Measurements from ENCODE around the gene ITGBL1. TPM values are rescaled to one million over a fixed set of nuclear protein-coding genes. Genes with fewer than 3 reads are reported as not detected.

Gene ITGBL1
- total RNA-seq, 3 donors from 2014 or later, result 0.06 to 2.3 (median 1.1) TPM

- ATAC-seq, result no peak
- TF ChIP-seq CTCF (IDR thresholded peaks at IDR 0.05), result no peak
- DNase-seq, result no peak
- Histone ChIP-seq H3K9me3 (no peaks in the 10 kb centered on the region), H3K4me3 (no peak overlapping the region), H3K36me3 (ENCODE audit: low read depth) (no peaks in the 10 kb centered on the region), H3K4me1 (ENCODE audit: low read depth) (no peaks in the 10 kb centered on the region)
- intact Hi-C loops (cut with DNase I, micrococcal nuclease), result no loop called here
Observed at GRCh38 chr13:101647760-101648159, 195.3 kb downstream of the ITGBL1 start.

- Histone ChIP-seq H3K4me3 (no peak overlapping the region), H3K4me1 (ENCODE audit: low read depth) (no peaks in the 10 kb centered on the region), H3K36me3 (ENCODE audit: low read depth) (no peaks in the 10 kb centered on the region), H3K9me3 (no peaks in the 10 kb centered on the region)
- TF ChIP-seq CTCF (IDR thresholded peaks at IDR 0.05), result no peak
- ATAC-seq (no peak), DNase-seq (no peak)
- intact Hi-C loops (cut with DNase I, micrococcal nuclease), result no loop called here
Observed at GRCh38 chr13:101648766-101649487, 196.5 kb downstream of the ITGBL1 start.

GRCh38 chr13:101649488-101650126 lies 197.1 kb downstream of the ITGBL1 start:
- ATAC-seq (no peak), DNase-seq (no peak)
- no peak for TF ChIP-seq CTCF (IDR thresholded peaks at IDR 0.05)
- Histone ChIP-seq H3K4me1 (ENCODE audit: low read depth) (no peaks in the 10 kb centered on the region), H3K36me3 (ENCODE audit: low read depth) (no peaks in the 10 kb centered on the region), H3K9me3 (no peaks in the 10 kb centered on the region), H3K4me3 (no peak overlapping the region)
- intact Hi-C loops (cut with DNase I, micrococcal nuclease), result no loop called here

GRCh38 chr13:101654883-101655282 lies 202.4 kb downstream of the ITGBL1 start:
- ATAC-seq, result no peak
- no peak overlapping the region for H3K4me3 ChIP-seq
- no peak for DNase-seq
- intact Hi-C loops (cut with DNase I, micrococcal nuclease), result no loop called here
- no peaks in the 10 kb centered on the region for H3K36me3 ChIP-seq (ENCODE audit: low read depth)
- no peaks in the 10 kb centered on the region for H3K4me1 ChIP-seq (ENCODE audit: low read depth)
- no peaks in the 10 kb centered on the region for H3K9me3 ChIP-seq
- TF ChIP-seq CTCF (IDR thresholded peaks at IDR 0.05), result no peak

GRCh38 chr13:101655435-101655834 lies 203.0 kb downstream of the ITGBL1 start:
- intact Hi-C loops (cut with DNase I, micrococcal nuclease), result no loop called here
- Histone ChIP-seq H3K36me3 (ENCODE audit: low read depth) (no peaks in the 10 kb centered on the region), H3K9me3 (no peaks in the 10 kb centered on the region), H3K4me1 (ENCODE audit: low read depth) (no peaks in the 10 kb centered on the region), H3K4me3 (no peak overlapping the region)
- ATAC-seq (no peak), DNase-seq (no peak)
- TF ChIP-seq CTCF (IDR thresholded peaks at IDR 0.05), result no peak
